ENCODE results near the gene VMO1.

The VMO1 gene

DNA sequence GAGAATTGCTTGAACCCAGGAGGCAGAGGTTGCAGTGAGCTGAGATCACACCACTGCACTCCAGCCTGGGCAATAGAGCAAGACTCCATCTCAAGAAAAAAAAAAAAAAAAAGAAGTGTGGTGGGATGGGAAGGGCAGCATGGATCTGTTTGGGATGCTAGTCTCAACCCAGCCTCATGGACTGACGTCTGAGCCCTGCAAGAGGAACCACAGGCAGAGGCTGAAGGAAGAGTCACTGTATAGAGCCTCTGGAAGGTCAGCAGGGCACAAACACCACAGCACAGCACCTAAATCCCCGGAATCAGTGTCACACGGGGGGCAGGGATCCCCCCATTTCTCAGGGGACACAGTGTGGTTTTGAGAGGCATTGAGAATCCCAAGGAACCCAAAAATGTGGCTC is 35.6 kb downstream of the VMO1 start:
- Histone ChIP-seq H3K36me3 (ENCODE audit: insufficient read depth, low read length) (no peaks in the 10 kb centered on the region), H3K79me2 (ENCODE audit: insufficient read depth, low read length) (no peaks in the 10 kb centered on the region), H3K27me3 (ENCODE audit: insufficient read depth, low read length) (no peaks in the 10 kb centered on the region), H3K9me3 (ENCODE audit: low read length) (no peaks in the 10 kb centered on the region), H3K4me2 (ENCODE audit: low read length) (no peak overlapping the region), H3K27ac (ENCODE audit: low read depth, low read length, poor library complexity, severe bottlenecking) (no peak overlapping the region), H4K20me1 (ENCODE audit: insufficient read depth, low read length) (no peaks in the 10 kb centered on the region), H3K4me3 (ENCODE audit: low read depth, low read length, poor library complexity, severe bottlenecking) (no peak overlapping the region), H3K4me1 (ENCODE audit: insufficient read depth, low read length, severe bottlenecking) (peaks cover 12% of the 10 kb centered on the region), H3F3A (ENCODE audit: insufficient read depth, low read length) (no peaks in the 10 kb centered on the region), H2AFZ (ENCODE audit: low read length) (no peak overlapping the region), H3K9me2 (ENCODE audit: low read depth, low read length) (no peaks in the 10 kb centered on the region), H3K9ac (ENCODE audit: low read length) (no peak overlapping the region)
- TF ChIP-seq, protein P1, sequence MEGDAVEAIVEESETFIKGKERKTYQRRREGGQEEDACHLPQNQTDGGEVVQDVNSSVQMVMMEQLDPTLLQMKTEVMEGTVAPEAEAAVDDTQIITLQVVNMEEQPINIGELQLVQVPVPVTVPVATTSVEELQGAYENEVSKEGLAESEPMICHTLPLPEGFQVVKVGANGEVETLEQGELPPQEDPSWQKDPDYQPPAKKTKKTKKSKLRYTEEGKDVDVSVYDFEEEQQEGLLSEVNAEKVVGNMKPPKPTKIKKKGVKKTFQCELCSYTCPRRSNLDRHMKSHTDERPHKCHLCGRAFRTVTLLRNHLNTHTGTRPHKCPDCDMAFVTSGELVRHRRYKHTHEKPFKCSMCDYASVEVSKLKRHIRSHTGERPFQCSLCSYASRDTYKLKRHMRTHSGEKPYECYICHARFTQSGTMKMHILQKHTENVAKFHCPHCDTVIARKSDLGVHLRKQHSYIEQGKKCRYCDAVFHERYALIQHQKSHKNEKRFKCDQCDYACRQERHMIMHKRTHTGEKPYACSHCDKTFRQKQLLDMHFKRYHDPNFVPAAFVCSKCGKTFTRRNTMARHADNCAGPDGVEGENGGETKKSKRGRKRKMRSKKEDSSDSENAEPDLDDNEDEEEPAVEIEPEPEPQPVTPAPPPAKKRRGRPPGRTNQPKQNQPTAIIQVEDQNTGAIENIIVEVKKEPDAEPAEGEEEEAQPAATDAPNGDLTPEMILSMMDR (IDR thresholded peaks at IDR 0.05; ENCODE audit: low read length), result no peak
- TF ChIP-seq EZH2 (IDR thresholded peaks at IDR 0.05; ENCODE audit: borderline replicate concordance, low read length), result no peak

- H3K9me3 ChIP-seq (ENCODE audit: low read length), result no peaks in the 10 kb centered on the region
- TF ChIP-seq, protein P1 (IDR thresholded peaks at IDR 0.05; ENCODE audit: low read length), result no peak
- no peak for TF ChIP-seq EZH2 (IDR thresholded peaks at IDR 0.05; ENCODE audit: borderline replicate concordance, low read length)
- no peaks in the 10 kb centered on the region for H3K36me3 ChIP-seq (ENCODE audit: insufficient read depth, low read length)
- no peak overlapping the region for H3K4me3 ChIP-seq (ENCODE audit: low read depth, low read length, poor library complexity, severe bottlenecking)
- H3K9ac ChIP-seq (ENCODE audit: low read length), result no peak overlapping the region
- H3K79me2 ChIP-seq (ENCODE audit: insufficient read depth, low read length), result no peaks in the 10 kb centered on the region
- H3K4me1 ChIP-seq (ENCODE audit: insufficient read depth, low read length, severe bottlenecking), result peaks cover 12% of the 10 kb centered on the region
- no peak overlapping the region for H2AFZ ChIP-seq (ENCODE audit: low read length)
- H3K27ac ChIP-seq (ENCODE audit: low read depth, low read length, poor library complexity, severe bottlenecking), result no peak overlapping the region
- no peaks in the 10 kb centered on the region for H3K27me3 ChIP-seq (ENCODE audit: insufficient read depth, low read length)
- no peaks in the 10 kb centered on the region for H4K20me1 ChIP-seq (ENCODE audit: insufficient read depth, low read length)
- no peaks in the 10 kb centered on the region for H3K9me2 ChIP-seq (ENCODE audit: low read depth, low read length)
- no peaks in the 10 kb centered on the region for H3F3A ChIP-seq (ENCODE audit: insufficient read depth, low read length)
- H3K4me2 ChIP-seq (ENCODE audit: low read length), result no peak overlapping the region
Observed at GRCh38 chr17:4748686-4749085, 37.5 kb downstream of the VMO1 start.

GRCh38 chr17:4747847-4748246 is 38.3 kb downstream of the VMO1 start:
- H3K27me3 ChIP-seq (ENCODE audit: insufficient read depth, low read length), result no peaks in the 10 kb centered on the region
- H3K9ac ChIP-seq (ENCODE audit: low read length), result no peak overlapping the region
- H4K20me1 ChIP-seq (ENCODE audit: insufficient read depth, low read length), result no peaks in the 10 kb centered on the region
- peaks cover 12% of the 10 kb centered on the region for H3K4me1 ChIP-seq (ENCODE audit: insufficient read depth, low read length, severe bottlenecking)
- no peak overlapping the region for H2AFZ ChIP-seq (ENCODE audit: low read length)
- no peaks in the 10 kb centered on the region for H3F3A ChIP-seq (ENCODE audit: insufficient read depth, low read length)
- H3K79me2 ChIP-seq (ENCODE audit: insufficient read depth, low read length), result no peaks in the 10 kb centered on the region
- H3K4me2 ChIP-seq (ENCODE audit: low read length), result no peak overlapping the region; the same call in 1 of the 2 replicates
- no peaks in the 10 kb centered on the region for H3K36me3 ChIP-seq (ENCODE audit: insufficient read depth, low read length)
- no peak for TF ChIP-seq EZH2 (IDR thresholded peaks at IDR 0.05; ENCODE audit: borderline replicate concordance, low read length)
- TF ChIP-seq, protein P1 (IDR thresholded peaks at IDR 0.05; ENCODE audit: low read length), result no peak
- H3K9me3 ChIP-seq (ENCODE audit: low read length), result no peaks in the 10 kb centered on the region
- no peak overlapping the region for H3K4me3 ChIP-seq (ENCODE audit: low read depth, low read length, poor library complexity, severe bottlenecking)
- no peak overlapping the region for H3K27ac ChIP-seq (ENCODE audit: low read depth, low read length, poor library complexity, severe bottlenecking)
- H3K9me2 ChIP-seq (ENCODE audit: low read depth, low read length), result no peaks in the 10 kb centered on the region

Measured in OCI-LY1 (cell line).